Left lung (tissue), 10 donors: Measurements from ENCODE around the gene MKI67. TPM values are rescaled to one million over a fixed set of nuclear protein-coding genes. Genes with fewer than 3 reads are reported as not detected.

Source experiments
- ATAC-seq: fragments of 200-7000 bp; cut with Tn5 transposase; one replicate; pipeline ENCODE4 v1.9.1; 2020; ENCODE audit warnings: moderate library complexity
- DNase-seq, 4 donors: peaks; one replicate each; pipeline ENCODE4 v3.0.0-alpha.2; 2013 to 2020
- H3K27ac ChIP-seq, 2 donors: fragments of 200-600 bp; sonication (generic) in 1 of 2; one replicate each; pipeline versions ENCODE4 v1.5.0 to v1.8.0; 2020 to 2021
- H3K27me3 ChIP-seq, 2 donors: fragments of 200-600 bp; sonication (generic) in 1 of 2; one replicate each; pipeline versions ENCODE4 v1.5.0 to v1.8.0; 2020 to 2021
- H3K36me3 ChIP-seq, 2 donors: fragments of 200-600 bp; sonication (generic) in 1 of 2; one replicate each; pipeline versions ENCODE4 v1.5.0 to v1.8.0; 2020 to 2021
- H3K4me1 ChIP-seq, 2 donors: fragments of 200-600 bp; one replicate each; pipeline ENCODE4 v1.8.0; 2021
- H3K4me3 ChIP-seq, 2 donors: fragments of 200-600 bp; sonication (generic) in 1 of 2; one replicate each; pipeline versions ENCODE4 v1.5.0 to v1.8.0; 2020 to 2021; ENCODE audit warnings: mild to moderate bottlenecking in 1 of 2
- H3K9me3 ChIP-seq, 2 donors: fragments of 200-600 bp; sonication (generic) in 1 of 2; one replicate each; pipeline versions ENCODE4 v1.5.0 to v1.8.0; 2020 to 2021
- CTCF ChIP-seq, 2 donors: fragments of 200-600 bp; sonication (generic) in 1 of 2; IDR thresholded peaks; one replicate each; pipeline versions ENCODE4 v1.5.0 to v1.8.0; 2021; ENCODE audit warnings: antibody characterized with exemption in 2 of 2
- intact Hi-C, 2 donors: fragments of 100-400 bp; cut with DNase I; formaldehyde crosslinking; loops; one replicate each; pipeline versions ENCODE4 v1.11.2 to v1.14.2; 2022
- polyA plus RNA-seq, 6 donors: library from polyadenylated mRNA; unstranded; fragments of 120-200 nt; gene quantifications; one replicate each; pipeline ENCODE4 v1.2.1, GENCODE V29; 2013; ENCODE audit not compliant: insufficient read length in 6 of 6
- total RNA-seq, 2 donors: library from RNA; stranded (reverse); fragmentation: NEBNext Ultra II Directional; extraction: Animal tissue kit (Norgen Biotek cat#: 25700); gene quantifications; one replicate each; pipeline ENCODE4 v1.2.1, GENCODE V29; 2021
- donor health status: DM: no; HTN: yes; CAD: no.
- donor health status: DM: no; HTN: no; CAD: no.

Gene MKI67
- total and polyA plus RNA-seq, 8 donors = 6.9 to 109 (median 46.2) TPM

GRCh38 chr10:128070161-128070560 lies 56.1 kb downstream of the MKI67 start:
- no peak for TF ChIP-seq CTCF (IDR thresholded peaks at IDR 0.05)
- Histone ChIP-seq H3K36me3 (peaks cover 0 to 100% of the 10 kb centered on the region in 2 donors), H3K27ac (no peak overlapping the region)

GRCh38 chr10:128069351-128070051 lies 56.7 kb downstream of the MKI67 start:
- Histone ChIP-seq H3K27ac (no peak overlapping the region), H3K36me3 (peaks cover 0 to 97% of the 10 kb centered on the region in 2 donors), H3K4me1 (peaks cover 4 to 34% of the 10 kb centered on the region in 2 donors), H3K27me3 (no peaks in the 10 kb centered on the region), H3K9me3 (no peaks in the 10 kb centered on the region), H3K4me3 (no peak overlapping the region)
- ATAC-seq (peak; percentile 80), DNase-seq (peak in 3 of 4 donors; percentile 68 to 88 (median 83))
- TF ChIP-seq CTCF (IDR thresholded peaks at IDR 0.05) = peak; percentile 78 to 79
- intact Hi-C loops = loop anchor here in 1 of 2 donors (2.0 to 10.0 kb wide), 4 partner anchors 32 to 207 kb away; partner anchors contain the start of gene PTPRE

More at GRCh38 chr10:128070161-128070560, 56.1 kb downstream of the MKI67 start:
- Histone ChIP-seq H3K4me1 (peaks cover under 1 to 28% of the 10 kb centered on the region in 2 donors), H3K4me3 (no peak overlapping the region), H3K27me3 (no peaks in the 10 kb centered on the region), H3K9me3 (no peaks in the 10 kb centered on the region)
- ATAC-seq = no peak
- intact Hi-C loops = loop anchor here in 1 of 2 donors (5.0 to 10.0 kb wide), 3 partner anchors 33 to 208 kb away; no protein-coding TSS in a partner anchor
- DNase-seq = no peak

- Histone ChIP-seq H3K27me3 (no peaks in the 10 kb centered on the region), H3K36me3 (peaks cover 0 to 96% of the 10 kb centered on the region in 2 donors), H3K27ac (no peak overlapping the region), H3K4me1 (peaks cover 7 to 42% of the 10 kb centered on the region in 2 donors), H3K9me3 (no peaks in the 10 kb centered on the region), H3K4me3 (no peak overlapping the region)
- DNase-seq (no peak), ATAC-seq (no peak)
- no peak for TF ChIP-seq CTCF (IDR thresholded peaks at IDR 0.05)
- intact Hi-C loops = loop anchor here in 1 of 2 donors (2.0 kb wide), 1 partner anchor 162 kb away; the partner anchor contains the start of gene PTPRE
These were observed 57.6 kb downstream of the MKI67 start for GRCh38 chr10:128068398-128069285.

GRCh38 chr10:128067691-128068397 lies 58.4 kb downstream of the MKI67 start:
- ATAC-seq (no peak), DNase-seq (no peak)
- intact Hi-C loops = loop anchor here in 1 of 2 donors (2.0 kb wide), 1 partner anchor 161 kb away; the partner anchor contains the start of gene PTPRE
- Histone ChIP-seq H3K4me1 (peaks cover 12 to 50% of the 10 kb centered on the region in 2 donors), H3K27ac (no peak overlapping the region), H3K36me3 (peaks cover 0 to 93% of the 10 kb centered on the region in 2 donors), H3K4me3 (no peak overlapping the region), H3K9me3 (no peaks in the 10 kb centered on the region), H3K27me3 (no peaks in the 10 kb centered on the region)
- TF ChIP-seq CTCF (IDR thresholded peaks at IDR 0.05) = no peak
